ENCODE measurements around the gene ELP4.

ELP4 gene

DNA sequence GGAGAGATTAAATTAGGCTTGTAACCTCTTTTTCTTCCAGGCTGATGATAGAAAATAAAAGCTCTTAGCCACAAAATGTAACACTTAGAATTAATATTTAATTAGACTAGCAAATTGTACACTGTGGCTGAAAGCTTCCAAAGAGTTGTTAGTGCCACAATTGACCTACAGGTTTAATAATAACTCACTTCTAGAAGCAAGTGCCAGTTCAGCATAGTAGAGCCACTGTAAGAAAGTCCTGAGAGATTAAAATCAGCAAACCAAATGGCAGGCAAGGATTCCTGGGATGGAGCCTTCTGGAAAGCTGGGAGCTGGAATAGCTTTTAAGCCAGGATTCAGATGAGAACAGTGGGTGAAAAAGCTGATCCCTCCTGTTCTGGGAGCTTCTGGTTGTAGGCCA lies 131.0 kb downstream of the ELP4 start:
- Histone ChIP-seq H3K4me1 (ENCODE audit: control insufficient read depth, insufficient read depth, low read length) (no peaks in the 10 kb centered on the region), H3K4me3 (ENCODE audit: insufficient read depth, low read depth, low read length) (no peak overlapping the region), H3K27me3 (ENCODE audit: control insufficient read depth, insufficient read depth, low read length, poor library complexity, severe bottlenecking) (no peaks in the 10 kb centered on the region), H3K9me3 (ENCODE audit: control insufficient read depth, low read length) (no peaks in the 10 kb centered on the region), H3K36me3 (ENCODE audit: control insufficient read depth, insufficient read depth, low read length) (no peaks in the 10 kb centered on the region), H3K27ac (ENCODE audit: insufficient read depth, low read depth, low read length, poor library complexity, severe bottlenecking) (no peak overlapping the region)

- no peaks in the 10 kb centered on the region for H3K9me3 ChIP-seq (ENCODE audit: control insufficient read depth, low read length)
- H3K36me3 ChIP-seq (ENCODE audit: control insufficient read depth, insufficient read depth, low read length), result no peaks in the 10 kb centered on the region
- no peaks in the 10 kb centered on the region for H3K4me1 ChIP-seq (ENCODE audit: control insufficient read depth, insufficient read depth, low read length)
- WGBS, 2 experiments, result 47 to 61% methylated on average over 2 to 3 of the region's 3 CpGs
- H3K27me3 ChIP-seq (ENCODE audit: control insufficient read depth, insufficient read depth, low read length, poor library complexity, severe bottlenecking), result no peaks in the 10 kb centered on the region
- no peak overlapping the region for H3K27ac ChIP-seq (ENCODE audit: insufficient read depth, low read depth, low read length, poor library complexity, severe bottlenecking)
- H3K4me3 ChIP-seq (ENCODE audit: insufficient read depth, low read depth, low read length), result no peak overlapping the region
Measured at GRCh38 chr11:31641477-31642062, 132.0 kb downstream of the ELP4 start.

GRCh38 chr11:31643857-31644256 lies 134.3 kb downstream of the ELP4 start:
- 100% methylated on average over 1 of the region's 1 CpG; no CpG with 5 or more reads in 1 of the 2 experiments for WGBS, 2 experiments
- Histone ChIP-seq H3K27me3 (ENCODE audit: control insufficient read depth, insufficient read depth, low read length, poor library complexity, severe bottlenecking) (no peaks in the 10 kb centered on the region), H3K9me3 (ENCODE audit: control insufficient read depth, low read length) (no peaks in the 10 kb centered on the region), H3K27ac (ENCODE audit: insufficient read depth, low read depth, low read length, poor library complexity, severe bottlenecking) (no peak overlapping the region), H3K4me1 (ENCODE audit: control insufficient read depth, insufficient read depth, low read length) (no peaks in the 10 kb centered on the region), H3K36me3 (ENCODE audit: control insufficient read depth, insufficient read depth, low read length) (peaks cover 3% of the 10 kb centered on the region), H3K4me3 (ENCODE audit: insufficient read depth, low read depth, low read length) (no peak overlapping the region)

GRCh38 chr11:31645747-31646146 lies 136.2 kb downstream of the ELP4 start:
- Histone ChIP-seq H3K27ac (ENCODE audit: insufficient read depth, low read depth, low read length, poor library complexity, severe bottlenecking) (no peak overlapping the region), H3K4me1 (ENCODE audit: control insufficient read depth, insufficient read depth, low read length) (peaks cover 13% of the 10 kb centered on the region), H3K4me3 (ENCODE audit: insufficient read depth, low read depth, low read length) (no peak overlapping the region), H3K36me3 (ENCODE audit: control insufficient read depth, insufficient read depth, low read length) (peaks cover 3% of the 10 kb centered on the region), H3K27me3 (ENCODE audit: control insufficient read depth, insufficient read depth, low read length, poor library complexity, severe bottlenecking) (no peaks in the 10 kb centered on the region), H3K9me3 (ENCODE audit: control insufficient read depth, low read length) (no peaks in the 10 kb centered on the region)

DNA sequence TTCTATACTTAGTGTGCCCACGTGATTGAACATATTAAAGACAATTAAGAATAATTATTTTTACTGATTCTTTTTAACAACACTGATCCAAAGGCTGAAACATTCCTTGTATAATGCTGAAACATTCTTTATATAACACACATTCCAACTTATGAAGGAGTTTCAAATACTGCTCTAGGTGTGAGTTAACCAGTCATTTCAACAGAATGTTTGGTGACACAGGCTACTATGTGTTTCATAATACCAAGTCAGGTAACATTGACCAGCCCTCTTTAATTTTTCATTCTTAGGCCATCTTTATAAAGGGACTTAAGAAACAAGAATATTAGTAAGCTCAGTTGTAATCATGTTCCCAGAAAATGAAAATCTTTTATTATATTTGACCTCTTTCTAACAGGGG lies 136.6 kb downstream of the ELP4 start:
- Histone ChIP-seq H3K4me1 (ENCODE audit: control insufficient read depth, insufficient read depth, low read length) (peaks cover 17% of the 10 kb centered on the region), H3K27me3 (ENCODE audit: control insufficient read depth, insufficient read depth, low read length, poor library complexity, severe bottlenecking) (no peaks in the 10 kb centered on the region), H3K4me3 (ENCODE audit: insufficient read depth, low read depth, low read length) (no peak overlapping the region), H3K36me3 (ENCODE audit: control insufficient read depth, insufficient read depth, low read length) (peaks cover 3% of the 10 kb centered on the region), H3K9me3 (ENCODE audit: control insufficient read depth, low read length) (no peaks in the 10 kb centered on the region), H3K27ac (ENCODE audit: insufficient read depth, low read depth, low read length, poor library complexity, severe bottlenecking) (no peak overlapping the region)
- no CpG with 5 or more reads among the region's 1 CpG for WGBS, 2 experiments

GRCh38 chr11:31649129-31649966 lies 139.8 kb downstream of the ELP4 start:
- Histone ChIP-seq H3K9me3 (ENCODE audit: control insufficient read depth, low read length) (no peaks in the 10 kb centered on the region), H3K27me3 (ENCODE audit: control insufficient read depth, insufficient read depth, low read length, poor library complexity, severe bottlenecking) (no peaks in the 10 kb centered on the region), H3K4me3 (ENCODE audit: insufficient read depth, low read depth, low read length) (no peak overlapping the region), H3K27ac (ENCODE audit: insufficient read depth, low read depth, low read length, poor library complexity, severe bottlenecking) (no peak overlapping the region), H3K4me1 (ENCODE audit: control insufficient read depth, insufficient read depth, low read length) (peaks cover 23% of the 10 kb centered on the region), H3K36me3 (ENCODE audit: control insufficient read depth, insufficient read depth, low read length) (peaks cover 3% of the 10 kb centered on the region)
- 88 to 95% methylated on average over 5 to 6 of the region's 6 CpGs for WGBS, 2 experiments

- Histone ChIP-seq H3K27me3 (ENCODE audit: control insufficient read depth, insufficient read depth, low read length, poor library complexity, severe bottlenecking) (no peaks in the 10 kb centered on the region), H3K4me1 (ENCODE audit: control insufficient read depth, insufficient read depth, low read length) (peaks cover 23% of the 10 kb centered on the region), H3K9me3 (ENCODE audit: control insufficient read depth, low read length) (no peaks in the 10 kb centered on the region), H3K36me3 (ENCODE audit: control insufficient read depth, insufficient read depth, low read length) (peaks cover 3% of the 10 kb centered on the region), H3K4me3 (ENCODE audit: insufficient read depth, low read depth, low read length) (no peak overlapping the region), H3K27ac (ENCODE audit: insufficient read depth, low read depth, low read length, poor library complexity, severe bottlenecking) (no peak overlapping the region)
Measured at GRCh38 chr11:31651208-31651607, 141.6 kb downstream of the ELP4 start.

- H3K4me3 ChIP-seq (ENCODE audit: insufficient read depth, low read depth, low read length), result no peak overlapping the region
- H3K27ac ChIP-seq (ENCODE audit: insufficient read depth, low read depth, low read length, poor library complexity, severe bottlenecking), result peak overlapping the region; percentile 6
- H3K27me3 ChIP-seq (ENCODE audit: control insufficient read depth, insufficient read depth, low read length, poor library complexity, severe bottlenecking), result no peaks in the 10 kb centered on the region
- peaks cover 3% of the 10 kb centered on the region for H3K36me3 ChIP-seq (ENCODE audit: control insufficient read depth, insufficient read depth, low read length)
- peaks cover 23% of the 10 kb centered on the region for H3K4me1 ChIP-seq (ENCODE audit: control insufficient read depth, insufficient read depth, low read length)
- WGBS, 2 experiments, result 90 to 100% methylated on average over 1 to 2 of the region's 2 CpGs
- H3K9me3 ChIP-seq (ENCODE audit: control insufficient read depth, low read length), result no peaks in the 10 kb centered on the region
Measured at GRCh38 chr11:31651822-31652221, 142.3 kb downstream of the ELP4 start.

DNA sequence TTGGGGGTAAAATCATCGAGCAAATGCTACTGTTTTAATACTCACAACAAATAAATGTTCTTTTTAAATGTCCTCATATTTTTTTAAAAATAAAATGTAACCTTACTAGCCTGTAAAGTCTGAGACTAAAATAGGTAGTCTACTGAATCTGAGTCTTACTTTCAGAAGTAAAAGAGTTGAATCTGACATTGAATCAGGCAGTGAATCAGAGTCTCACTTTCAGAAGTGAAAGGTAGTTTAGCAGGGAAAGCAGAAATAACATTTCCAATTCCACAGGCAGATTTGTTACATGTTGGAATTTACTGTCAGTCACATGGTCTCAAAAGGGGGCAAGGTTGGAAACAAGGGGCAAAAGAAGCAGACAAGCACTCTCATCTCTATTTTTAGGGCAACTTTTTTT lies 143.0 kb downstream of the ELP4 start:
- H3K27me3 ChIP-seq (ENCODE audit: control insufficient read depth, insufficient read depth, low read length, poor library complexity, severe bottlenecking), result no peaks in the 10 kb centered on the region
- no peaks in the 10 kb centered on the region for H3K9me3 ChIP-seq (ENCODE audit: control insufficient read depth, low read length)
- H3K27ac ChIP-seq (ENCODE audit: insufficient read depth, low read depth, low read length, poor library complexity, severe bottlenecking), result no peak overlapping the region
- H3K36me3 ChIP-seq (ENCODE audit: control insufficient read depth, insufficient read depth, low read length), result peaks cover 3% of the 10 kb centered on the region
- H3K4me3 ChIP-seq (ENCODE audit: insufficient read depth, low read depth, low read length), result no peak overlapping the region
- WGBS, 2 experiments, result no CpG with 5 or more reads among the region's 1 CpG
- H3K4me1 ChIP-seq (ENCODE audit: control insufficient read depth, insufficient read depth, low read length), result peaks cover 23% of the 10 kb centered on the region

DNA sequence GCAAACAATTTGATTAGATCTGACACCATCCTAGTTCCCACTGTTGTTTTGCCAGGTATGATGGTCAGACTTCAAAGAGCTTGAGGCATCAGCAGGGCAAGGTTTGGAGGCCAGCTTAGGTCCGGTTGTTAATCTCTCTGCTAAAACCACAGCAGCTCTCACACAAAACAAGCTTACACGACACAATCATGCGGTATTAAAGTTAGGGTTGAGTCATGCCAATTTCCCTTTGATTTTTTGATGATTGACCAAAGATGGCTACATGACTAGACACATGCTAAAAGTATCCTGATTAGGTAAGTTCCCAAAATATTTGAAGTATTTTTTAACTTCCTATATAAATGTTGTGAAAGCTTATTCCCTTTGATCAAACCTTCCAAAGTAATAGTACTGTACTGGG lies 145.9 kb downstream of the ELP4 start:
- H3K36me3 ChIP-seq (ENCODE audit: control insufficient read depth, insufficient read depth, low read length), result no peaks in the 10 kb centered on the region
- WGBS, 2 experiments, result 58 to 90% methylated on average over 3 of the region's 3 CpGs
- no peak overlapping the region for H3K27ac ChIP-seq (ENCODE audit: insufficient read depth, low read depth, low read length, poor library complexity, severe bottlenecking)
- no peak overlapping the region for H3K4me3 ChIP-seq (ENCODE audit: insufficient read depth, low read depth, low read length)
- H3K4me1 ChIP-seq (ENCODE audit: control insufficient read depth, insufficient read depth, low read length), result peaks cover 12% of the 10 kb centered on the region
- H3K27me3 ChIP-seq (ENCODE audit: control insufficient read depth, insufficient read depth, low read length, poor library complexity, severe bottlenecking), result no peaks in the 10 kb centered on the region
- H3K9me3 ChIP-seq (ENCODE audit: control insufficient read depth, low read length), result no peaks in the 10 kb centered on the region
